IMR-90 (cell line): Measurements from ENCODE around the gene WDR81. TPM values are rescaled to one million over a fixed set of nuclear protein-coding genes. Genes with fewer than 3 reads are reported as not detected.
A peak's percentile ranks its signal among the peaks of the same experiment; 100 is the strongest.

Source experiments
- ATAC-seq: fragments of 200-7000 bp; cut with Tn5 transposase; 2 replicates; pipeline ENCODE4 v1.9.1; 2020; ENCODE audit warnings: low read depth, mild to moderate bottlenecking, moderate library complexity
- BruUV-seq: library from RNA; stranded (reverse); fragments of 400-500 nt; replicated peaks from 2 replicates; lab custom pipeline; 2021; lab: Mats Ljungman, UMichigan
- CTCF ChIA-PET: fragments of 300-600 bp; formaldehyde crosslinking; extraction: SDS; loops from one replicate; lab custom pipeline; 2021; ENCODE audit warnings: antibody characterized with exemption; lab: Yijun Ruan, JAX
- POLR2A ChIA-PET: fragments of 300-600 bp; sonication (Branson Sonifier 250); formaldehyde crosslinking; loops from one replicate; lab custom pipeline; 2022; ENCODE audit warnings: antibody characterized with exemption; ENCODE audit not compliant: unreplicated experiment; lab: Charles Lee
- DNase-seq: peaks from one replicate; pipeline ENCODE4 v3.0.0; 2013
- H2AFZ ChIP-seq: replicated peaks from 2 replicates; pipeline ENCODE3; 2013; ENCODE audit warnings: low read length, mild to moderate bottlenecking; ENCODE audit not compliant: poor library complexity
- H2AK5ac ChIP-seq: 2 replicates; pipeline ENCODE4 v1.6.1; 2013; ENCODE audit warnings: low read depth, low read length, inconsistent platforms
- H2AK9ac ChIP-seq: replicated peaks from 2 replicates; pipeline ENCODE3; 2013; ENCODE audit warnings: mild to moderate bottlenecking, low read depth, low read length, moderate library complexity; ENCODE audit not compliant: poor library complexity
- H2BK120ac ChIP-seq: 2 replicates; pipeline ENCODE4 v1.6.1; 2013; ENCODE audit warnings: low read depth, low read length, inconsistent platforms
- H2BK15ac ChIP-seq: 3 replicates; pipeline ENCODE4 v1.6.1; 2013; ENCODE audit warnings: low read depth, low read length, inconsistent platforms
- H2BK20ac ChIP-seq: 2 replicates; pipeline ENCODE4 v1.6.1; 2013; ENCODE audit warnings: low read depth, mild to moderate bottlenecking, inconsistent platforms, low read length, moderate library complexity
- H2BK5ac ChIP-seq: 2 replicates; pipeline ENCODE4 v1.6.1; 2013; ENCODE audit warnings: mild to moderate bottlenecking, low read depth, low read length, inconsistent platforms; ENCODE audit not compliant: poor library complexity, severe bottlenecking
- H3K14ac ChIP-seq: replicated peaks from 2 replicates; pipeline ENCODE4 v1.6.1; 2013; ENCODE audit warnings: low read depth, low read length, inconsistent platforms
- H3K18ac ChIP-seq: 2 replicates; pipeline ENCODE4 v1.6.1; 2013; ENCODE audit warnings: low read depth, low read length, control low read depth
- H3K23ac ChIP-seq: 2 replicates; pipeline ENCODE4 v1.6.1; 2013; ENCODE audit warnings: low read depth, low read length, inconsistent platforms
- H3K27ac ChIP-seq: 2 replicates; pipeline ENCODE4 v1.5.1; 2013; ENCODE audit warnings: mild to moderate bottlenecking, control low read depth, low read length; ENCODE audit not compliant: insufficient read depth
- H3K27me3 ChIP-seq: 2 replicates; pipeline ENCODE4 v1.6.1; 2013; ENCODE audit warnings: low read length; ENCODE audit not compliant: control insufficient read depth, insufficient read depth
- H3K36me3 ChIP-seq: 2 replicates; pipeline ENCODE4 v1.6.1; 2013; ENCODE audit warnings: low read length, mixed read lengths; ENCODE audit not compliant: control insufficient read depth, insufficient read depth
- H3K4ac ChIP-seq: 2 replicates; pipeline ENCODE4 v1.6.1; 2013; ENCODE audit warnings: low read depth, low read length, inconsistent platforms
- H3K4me1 ChIP-seq: 2 replicates; pipeline ENCODE4 v1.6.1; 2013; ENCODE audit warnings: low read length, mixed read lengths; ENCODE audit not compliant: control insufficient read depth, insufficient read depth
- H3K4me2 ChIP-seq: 2 replicates; pipeline ENCODE4 v1.6.1; 2013; ENCODE audit warnings: low read depth, mild to moderate bottlenecking, control low read depth, low read length, moderate library complexity
- H3K4me3 ChIP-seq: 2 replicates; pipeline ENCODE4 v1.5.1; 2013; ENCODE audit warnings: low read depth, mild to moderate bottlenecking, control low read depth, low read length, moderate library complexity; ENCODE audit not compliant: insufficient read depth
- H3K56ac ChIP-seq: 2 replicates; pipeline ENCODE4 v1.6.1; 2013; ENCODE audit warnings: low read length, inconsistent platforms; ENCODE audit not compliant: insufficient read depth; ENCODE audit errors: extremely low read depth
- H3K79me1 ChIP-seq, 2 experiments: 2 replicates each; pipeline ENCODE4 v1.6.1; 2013; ENCODE audit warnings: low read length in 2 of 2, inconsistent platforms in 1 of 2, low read depth in 1 of 2
- H3K9ac ChIP-seq: 2 replicates; pipeline ENCODE4 v1.6.1; 2013; ENCODE audit warnings: low read depth, low read length, control low read depth
- H3K9me1 ChIP-seq: 2 replicates; pipeline ENCODE4 v1.6.1; 2013; ENCODE audit warnings: low read length, inconsistent platforms; ENCODE audit not compliant: insufficient read depth
- H3K9me3 ChIP-seq: 2 replicates; pipeline ENCODE4 v1.6.1; 2013; ENCODE audit warnings: low read length; ENCODE audit not compliant: control insufficient read depth, insufficient read depth
- H4K20me1 ChIP-seq: 2 replicates; pipeline ENCODE4 v1.6.1; 2013; ENCODE audit warnings: low read length, inconsistent platforms; ENCODE audit not compliant: insufficient read depth
- H4K5ac ChIP-seq: 2 replicates; pipeline ENCODE4 v1.6.1; 2013; ENCODE audit warnings: mild to moderate bottlenecking, low read depth, low read length, control low read depth
- H4K8ac ChIP-seq, 2 experiments: 2 replicates each; pipeline ENCODE4 v1.6.1; 2013; ENCODE audit warnings: low read depth in 2 of 2, low read length in 2 of 2, control low read depth in 1 of 2, inconsistent platforms in 1 of 2
- H4K91ac ChIP-seq: 2 replicates; pipeline ENCODE4 v1.6.1; 2013; ENCODE audit warnings: low read depth, low read length, inconsistent platforms; ENCODE audit not compliant: insufficient read depth
- CEBPB ChIP-seq: IDR thresholded peaks from 2 replicates; pipeline ENCODE4 v1.6.1; 2012; ENCODE audit warnings: low read depth, low read length, improper control_type of control experiment
- WGBS, 2 experiments: methylation state at CpG; one replicate each; pipeline versions ENCODE4 v1.1.5 to v1.1.7; 2013; ENCODE audit warnings: missing lambda C conversion rate in 2 of 2; ENCODE audit not compliant: insufficient read length in 1 of 2; ENCODE audit errors: extremely low coverage in 2 of 2; 5-methylcytosine and 5-hydroxymethylcytosine counted together
- dilution Hi-C: fragments of 300-500 bp; cut with HindIII; formaldehyde crosslinking; loops from one replicate; pipeline ENCODE4 v1.14.3; 2018; ENCODE audit warnings: low sequenced_read_pairs; ENCODE audit not compliant: unreplicated experiment
- in situ Hi-C: fragments of 300-500 bp; cut with MboI; formaldehyde crosslinking; loops from 3 replicates; pipeline ENCODE4 v1.14.3; 2019; ENCODE audit warnings: low sequenced_read_pairs, inconsistent platforms, mixed read lengths
- intact Hi-C: fragments of 100-400 bp; cut with micrococcal nuclease; formaldehyde crosslinking; loops from 2 replicates; pipeline ENCODE4 v1.10.0; 2022
- polyA plus RNA-seq, 3 experiments: library from polyadenylated mRNA; depleted of rRNA; stranded (reverse); fragments of >200 nt; gene quantifications; 2 replicates each; pipeline ENCODE4 v1.2.3, GENCODE V29; 2012; ENCODE audit warnings: low replicate concordance in 1 of 3
- total RNA-seq: library from RNA; depleted of rRNA; stranded (reverse); fragments of >200 nt; gene quantifications from 2 replicates; pipeline ENCODE4 v1.2.3, GENCODE V29; 2012

WDR81 gene
- total and polyA plus RNA-seq, 2 of the 4 experiments (the other 2 are of a cell fraction) = 3.0 to 8.4 TPM

DNA sequence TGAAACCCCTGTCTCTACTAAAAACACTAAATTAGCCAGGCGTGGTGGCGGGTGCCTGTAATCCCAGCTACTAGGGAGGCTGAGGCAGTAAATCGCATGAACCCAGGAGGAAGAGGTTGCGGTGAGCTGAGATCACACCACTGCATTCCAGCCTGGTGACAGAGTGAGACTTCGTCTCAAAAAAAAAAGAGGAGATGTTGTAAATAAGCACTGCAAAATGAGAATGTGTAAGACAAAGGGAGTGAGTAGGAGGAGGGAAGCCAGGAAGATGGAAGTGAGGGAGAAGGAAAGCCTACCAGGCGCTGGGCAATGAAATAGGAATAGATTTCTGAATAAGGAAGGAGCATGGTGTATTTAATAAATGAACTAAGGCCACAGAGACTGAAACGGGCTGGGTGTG lies 31.2 kb upstream of the WDR81 start:
- Histone ChIP-seq H4K20me1 (no peaks in the 10 kb centered on the region), H3K23ac (no peak overlapping the region), H3K4ac (no peak overlapping the region), H2BK120ac (no peak overlapping the region), H3K27ac (no peak overlapping the region), H3K9me3 (peaks cover 3% of the 10 kb centered on the region; the same call in 1 of the 2 replicates), H4K91ac (no peak overlapping the region), H3K18ac (no peak overlapping the region), H2AK9ac (no peak overlapping the region), H2BK5ac (no peak overlapping the region), H3K79me1 (no peaks in the 10 kb centered on the region), H2BK15ac (no peak overlapping the region), H3K36me3 (no peaks in the 10 kb centered on the region), H4K5ac (no peak overlapping the region), H3K4me3 (no peak overlapping the region), H4K8ac (no peak overlapping the region), H3K14ac (no peak overlapping the region), H3K27me3 (no peaks in the 10 kb centered on the region), H2AK5ac (no peak overlapping the region; the same call in 1 of the 2 replicates), H2BK20ac (no peak overlapping the region), H3K56ac (no peak overlapping the region), H3K9ac (no peak overlapping the region), H3K4me1 (peaks cover 4% of the 10 kb centered on the region; the same call in 1 of the 2 replicates), H2AFZ (no peak overlapping the region), H3K4me2 (no peak overlapping the region), H3K9me1 (no peaks in the 10 kb centered on the region)
- ATAC-seq (peak; percentile 53), DNase-seq (peak; percentile 44)
- POLR2A ChIA-PET = no interaction called here
- BruUV-seq = no TSS peak
- dilution Hi-C loops (no loop called here), in situ Hi-C loops (no loop called here), intact Hi-C loops (no loop called here)
- WGBS, 2 experiments = 67% methylated on average over 3 of the region's 7 CpGs; no CpG with 5 or more reads in 1 of the 2 experiments
- CTCF ChIA-PET = no interaction called here
- TF ChIP-seq CEBPB = no peak
